ENCODE measurements around the gene NXPH4.

GRCh38 chr12:57210461-57210860 is 6.1 kb upstream of the NXPH4 start:
- no peak for TF ChIP-seq CTCF (IDR thresholded peaks at IDR 0.05)
- no peak for TF ChIP-seq ZFX (IDR thresholded peaks at IDR 0.05; ENCODE audit: borderline replicate concordance)
